Osteoblast (primary cell): ENCODE results near the gene FOXK1. TPM values are rescaled to one million over a fixed set of nuclear protein-coding genes. Genes with fewer than 3 reads are reported as not detected.

Experiments
- DNase-seq: peaks from one replicate; pipeline ENCODE4 v3.0.0; 2011; ENCODE audit warnings: low spot score, mixed read lengths; ENCODE audit not compliant: insufficient read length; ENCODE audit errors: missing footprints
- H2AFZ ChIP-seq: 2 replicates; pipeline ENCODE4 v1.6.0; 2011; ENCODE audit warnings: mild to moderate bottlenecking, low read length
- H3K27ac ChIP-seq: 2 replicates; pipeline ENCODE4 v1.5.1; 2011; ENCODE audit warnings: mild to moderate bottlenecking, low read depth, low read length, moderate library complexity
- H3K27me3 ChIP-seq: 2 replicates; pipeline ENCODE4 v1.6.0; 2012; ENCODE audit warnings: mild to moderate bottlenecking, control low read depth, inconsistent platforms, low read length, moderate library complexity; ENCODE audit not compliant: insufficient read depth
- H3K36me3 ChIP-seq: 2 replicates; pipeline ENCODE4 v1.5.1; 2011; ENCODE audit warnings: mild to moderate bottlenecking, low read length, control low read depth, moderate library complexity; ENCODE audit not compliant: insufficient read depth
- H3K4me1 ChIP-seq: 2 replicates; pipeline ENCODE4 v1.5.1; 2011; ENCODE audit warnings: mild to moderate bottlenecking, low read length, control low read depth, moderate library complexity; ENCODE audit not compliant: insufficient read depth
- H3K4me2 ChIP-seq: 2 replicates; pipeline ENCODE4 v1.6.0; 2011; ENCODE audit warnings: mild to moderate bottlenecking, low read length; ENCODE audit not compliant: insufficient read depth
- H3K4me3 ChIP-seq: fragments of 200-600 bp; sonication (generic); 3 replicates; pipeline ENCODE4 v1.5.1; 2012; ENCODE audit warnings: mild to moderate bottlenecking, low read length, inconsistent platforms; ENCODE audit not compliant: insufficient read depth
- H3K79me2 ChIP-seq: 2 replicates; pipeline ENCODE4 v1.6.0; 2012; ENCODE audit warnings: mild to moderate bottlenecking, low read length, control low read depth, inconsistent platforms; ENCODE audit not compliant: insufficient read depth
- H3K9me3 ChIP-seq: 2 replicates; pipeline ENCODE4 v1.5.1; 2011; ENCODE audit warnings: low read depth, low read length, control low read depth
- H4K20me1 ChIP-seq: 2 replicates; pipeline ENCODE4 v1.6.0; 2012; ENCODE audit warnings: mild to moderate bottlenecking, low read length, control low read depth; ENCODE audit not compliant: insufficient read depth
- total RNA-seq: library from RNA; depleted of rRNA; stranded (reverse); fragments of >200 nt; gene quantifications from 2 replicates; pipeline ENCODE4 v1.2.3, GENCODE V29; 2012
- TF ChIP-seq, protein P1 (sequence below): IDR thresholded peaks from 2 replicates; pipeline ENCODE4 v1.5.1; 2011; ENCODE audit warnings: mild to moderate bottlenecking, low read depth, low read length, moderate library complexity; ENCODE audit errors: extremely low read depth

Gene FOXK1
- total RNA-seq, 1 donor, result 31.8 TPM

DNA sequence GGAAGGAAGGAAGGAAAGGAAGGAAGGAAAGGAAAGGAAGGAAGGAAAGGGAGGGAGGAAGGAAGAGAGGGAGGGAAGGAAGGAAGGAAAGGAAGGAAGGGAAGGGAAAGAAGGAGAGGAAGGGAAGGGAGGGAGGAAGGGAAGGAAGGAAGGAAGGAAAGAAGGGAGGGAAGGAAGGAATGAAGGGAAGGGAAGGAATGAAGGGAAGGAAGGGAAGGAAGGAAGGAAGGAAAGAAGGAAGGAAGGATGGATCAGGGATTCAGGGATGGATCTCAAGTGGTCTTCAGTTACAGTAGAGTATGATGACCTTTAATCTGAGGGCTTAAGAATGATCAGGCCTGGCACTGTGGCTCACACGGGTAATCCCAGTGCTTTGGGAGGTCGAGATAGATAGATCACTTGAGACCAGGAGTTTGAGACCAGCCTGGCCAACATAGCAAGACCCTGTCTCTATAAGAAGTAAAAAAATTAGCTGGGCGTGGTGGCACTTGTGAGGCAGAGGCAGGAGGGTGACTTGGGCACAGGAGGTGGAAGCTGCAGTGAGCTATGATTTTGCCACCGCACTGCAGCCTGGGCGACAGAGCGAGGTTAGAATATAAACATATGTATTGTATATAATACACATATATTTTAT, 760 bp upstream of the FOXK1 start:
- Histone ChIP-seq H2AFZ (peak overlapping the region; percentile 70), H3K79me2 (peaks cover 38% of the 10 kb centered on the region), H3K27ac (no peak overlapping the region), H3K36me3 (no peaks in the 10 kb centered on the region), H3K4me3 (peak overlapping the region; percentile 65), H3K9me3 (no peaks in the 10 kb centered on the region), H3K27me3 (no peaks in the 10 kb centered on the region), H4K20me1 (peaks cover 18% of the 10 kb centered on the region), H3K4me2 (peak overlapping the region; percentile 61), H3K4me1 (peaks cover 10% of the 10 kb centered on the region)
- no peak for DNase-seq
- TF ChIP-seq, protein P1, sequence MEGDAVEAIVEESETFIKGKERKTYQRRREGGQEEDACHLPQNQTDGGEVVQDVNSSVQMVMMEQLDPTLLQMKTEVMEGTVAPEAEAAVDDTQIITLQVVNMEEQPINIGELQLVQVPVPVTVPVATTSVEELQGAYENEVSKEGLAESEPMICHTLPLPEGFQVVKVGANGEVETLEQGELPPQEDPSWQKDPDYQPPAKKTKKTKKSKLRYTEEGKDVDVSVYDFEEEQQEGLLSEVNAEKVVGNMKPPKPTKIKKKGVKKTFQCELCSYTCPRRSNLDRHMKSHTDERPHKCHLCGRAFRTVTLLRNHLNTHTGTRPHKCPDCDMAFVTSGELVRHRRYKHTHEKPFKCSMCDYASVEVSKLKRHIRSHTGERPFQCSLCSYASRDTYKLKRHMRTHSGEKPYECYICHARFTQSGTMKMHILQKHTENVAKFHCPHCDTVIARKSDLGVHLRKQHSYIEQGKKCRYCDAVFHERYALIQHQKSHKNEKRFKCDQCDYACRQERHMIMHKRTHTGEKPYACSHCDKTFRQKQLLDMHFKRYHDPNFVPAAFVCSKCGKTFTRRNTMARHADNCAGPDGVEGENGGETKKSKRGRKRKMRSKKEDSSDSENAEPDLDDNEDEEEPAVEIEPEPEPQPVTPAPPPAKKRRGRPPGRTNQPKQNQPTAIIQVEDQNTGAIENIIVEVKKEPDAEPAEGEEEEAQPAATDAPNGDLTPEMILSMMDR, result no peak

DNA sequence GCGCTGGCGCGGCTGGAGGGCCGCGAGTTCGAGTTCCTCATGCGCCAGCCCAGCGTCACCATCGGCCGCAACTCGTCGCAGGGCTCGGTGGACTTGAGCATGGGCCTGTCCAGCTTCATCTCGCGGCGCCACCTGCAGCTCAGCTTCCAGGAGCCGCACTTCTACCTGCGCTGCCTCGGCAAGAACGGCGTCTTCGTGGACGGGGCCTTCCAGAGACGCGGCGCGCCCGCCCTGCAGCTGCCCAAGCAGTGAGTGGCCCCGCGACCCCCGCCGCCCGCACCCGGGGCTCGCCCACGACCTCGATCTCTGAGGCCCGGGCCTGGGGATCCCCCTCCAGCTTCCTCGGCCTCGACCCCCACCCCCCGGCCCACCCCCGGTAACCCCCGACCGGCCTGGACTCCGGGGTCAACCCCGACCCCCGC, 537 bp downstream of the FOXK1 start:
- peak; percentile 74 for DNase-seq
- no peaks in the 10 kb centered on the region for H3K27me3 ChIP-seq
- H3K27ac ChIP-seq, result peak overlapping the region; percentile 86
- TF ChIP-seq, protein P1, result no peak
- H4K20me1 ChIP-seq, result peaks cover 21% of the 10 kb centered on the region
- H3K36me3 ChIP-seq, result no peaks in the 10 kb centered on the region
- no peaks in the 10 kb centered on the region for H3K9me3 ChIP-seq
- H3K79me2 ChIP-seq, result peaks cover 50% of the 10 kb centered on the region
- peak overlapping the region; percentile 95 for H3K4me2 ChIP-seq
- peak overlapping the region; percentile 72 for H2AFZ ChIP-seq
- H3K4me3 ChIP-seq, result peak overlapping the region; percentile 86
- H3K4me1 ChIP-seq, result peaks cover 10% of the 10 kb centered on the region

DNA sequence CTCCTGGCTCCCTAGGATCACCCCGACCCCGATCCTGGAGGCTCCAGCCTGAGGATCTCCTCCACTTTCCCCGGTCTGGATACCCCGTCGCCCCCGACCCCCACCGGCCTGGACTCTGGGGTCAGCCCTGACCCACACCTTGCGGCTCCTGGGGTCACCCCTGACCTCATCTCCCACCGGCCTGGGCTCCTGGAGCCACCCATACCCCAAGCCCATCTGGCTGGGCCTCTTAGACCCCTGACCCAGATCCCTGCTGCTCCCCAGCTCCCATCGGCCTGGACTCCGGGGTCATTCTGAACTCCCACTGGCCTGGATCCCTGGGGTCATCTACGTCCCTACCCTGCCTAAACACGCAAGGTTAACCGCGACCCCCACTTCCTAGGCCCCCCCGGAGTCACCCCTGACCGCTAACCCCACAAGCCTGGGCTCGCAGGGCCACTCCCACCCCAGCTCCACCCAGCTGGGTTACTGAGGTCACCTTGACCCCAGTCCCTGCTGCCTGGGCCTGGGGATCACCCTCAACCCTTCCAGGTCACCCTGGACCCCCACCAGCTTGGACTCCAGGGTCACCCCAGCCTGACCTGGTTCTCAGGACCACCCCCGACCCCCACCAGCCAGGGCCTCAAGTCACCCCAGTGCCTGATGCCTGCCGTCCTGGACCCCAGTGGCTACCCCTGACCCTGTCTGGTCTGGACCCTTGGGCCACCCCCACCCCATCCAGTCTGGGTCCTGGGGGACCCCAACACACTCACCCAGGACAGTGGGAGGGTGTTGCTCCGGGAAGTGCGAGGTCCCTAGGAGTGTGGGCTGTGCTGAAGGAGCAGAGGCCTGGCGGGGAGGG, 1.2 kb downstream of the FOXK1 start:
- Histone ChIP-seq H4K20me1 (peaks cover 21% of the 10 kb centered on the region), H3K4me2 (peak overlapping the region; percentile 95), H3K4me3 (peak overlapping the region; percentile 86), H3K27me3 (no peaks in the 10 kb centered on the region), H3K27ac (peak overlapping the region; percentile 86), H3K4me1 (peaks cover 10% of the 10 kb centered on the region), H3K79me2 (peaks cover 54% of the 10 kb centered on the region), H2AFZ (peak overlapping the region; percentile 10), H3K36me3 (no peaks in the 10 kb centered on the region), H3K9me3 (no peaks in the 10 kb centered on the region)
- TF ChIP-seq, protein P1, result no peak
- DNase-seq, result peak; percentile 76
